K562 (cell line): Measurements from ENCODE around the gene IGDCC3. TPM values are rescaled to one million over a fixed set of nuclear protein-coding genes. Genes with fewer than 3 reads are reported as not detected.
A peak's percentile ranks its signal among the peaks of the same experiment; 100 is the strongest.

Source experiments
- ELF1 ChIP-seq: fragments of 200-800 bp; sonication (Bioruptor generic); IDR thresholded peaks from 2 replicates; pipeline ENCODE4 v1.6.1; 2016; ENCODE audit warnings: missing genetic modification characterization, missing compliant biosample characterization
- IFI16 ChIP-seq: fragments of 250-450 bp; sonication (Bioruptor Pico); IDR thresholded peaks from 2 replicates; pipeline ENCODE4 v2.1.2; 2022; ENCODE audit warnings: mild to moderate bottlenecking, inconsistent platforms
- JUND ChIP-seq, 2 experiments: IDR thresholded peaks; 2 replicates in 1 of 2; 3 replicates in 1 of 2; pipeline ENCODE4 v1.6.1; 2011; ENCODE audit warnings: borderline replicate concordance in 2 of 2, low read depth in 2 of 2, low read length in 2 of 2, improper control_type of control experiment in 1 of 2, missing biosample characterization in 1 of 2, missing genetic modification characterization in 1 of 2, missing genetic modification reagents in 1 of 2
- KHSRP ChIP-seq: fragments of 450-650 bp; IDR thresholded peaks from 2 replicates; pipeline ENCODE4 v1.6.1; 2017
- MAFG ChIP-seq: fragments of 450-650 bp; conservative IDR thresholded peaks from 2 replicates; pipeline ENCODE4 v1.6.1; 2016; ENCODE audit warnings: missing genetic modification characterization, missing compliant biosample characterization
- NELFE ChIP-seq: IDR thresholded peaks from 2 replicates; pipeline ENCODE4 v1.6.1; 2011; ENCODE audit warnings: mild to moderate bottlenecking; ENCODE audit not compliant: insufficient read depth, insufficient read length
- PCBP1 ChIP-seq: fragments of 200-400 bp; formaldehyde crosslinking; IDR thresholded peaks from 2 replicates; pipeline ENCODE4 v1.6.1; 2018; ENCODE audit warnings: mild to moderate bottlenecking, low read depth, low read length; ENCODE audit not compliant: poor library complexity, severe bottlenecking
- PHF21A ChIP-seq: fragments of 450-650 bp; IDR thresholded peaks from 2 replicates; pipeline ENCODE4 v1.6.1; 2017; ENCODE audit warnings: low read depth, borderline replicate concordance
- RFX7 ChIP-seq: fragments of 250-450 bp; sonication (Bioruptor Pico); IDR thresholded peaks from 2 replicates; pipeline ENCODE4 v1.5.1; 2021; ENCODE audit warnings: mild to moderate bottlenecking
- SREBF1 ChIP-seq: fragments of 150-350 bp; IDR thresholded peaks from 2 replicates; pipeline ENCODE4 v1.6.1; 2014; ENCODE audit warnings: antibody characterized with exemption, low read depth, low read length, borderline replicate concordance
- SRSF3 ChIP-seq: fragments of 200-400 bp; formaldehyde crosslinking; IDR thresholded peaks from 2 replicates; pipeline ENCODE4 v1.6.1; 2016; ENCODE audit warnings: mild to moderate bottlenecking, low read length, moderate library complexity; ENCODE audit not compliant: insufficient read depth
- TSC22D4 ChIP-seq: fragments of 450-650 bp; IDR thresholded peaks from 2 replicates; pipeline ENCODE4 v1.6.1; 2016; ENCODE audit warnings: missing genetic modification characterization, missing biosample characterization, control low read depth
- ZBTB17 ChIP-seq: fragments of 450-650 bp; formaldehyde crosslinking; IDR thresholded peaks from 2 replicates; pipeline ENCODE4 v1.4.0; 2020; ENCODE audit warnings: mild to moderate bottlenecking
- ZNF174 ChIP-seq: fragments of 250-450 bp; sonication (Bioruptor Pico); IDR thresholded peaks from 2 replicates; pipeline ENCODE4 v1.4.0; 2020; ENCODE audit warnings: mild to moderate bottlenecking
- ZNF384 ChIP-seq: IDR thresholded peaks from 2 replicates; pipeline ENCODE4 v1.6.1; 2012; ENCODE audit warnings: low read depth, low read length, improper control_type of control experiment
- ZNF695 ChIP-seq: fragments of 450-650 bp; formaldehyde crosslinking; IDR thresholded peaks from 2 replicates; pipeline ENCODE4 v1.4.0; 2020; ENCODE audit warnings: mild to moderate bottlenecking, moderate library complexity
- ZNF699 ChIP-seq: fragments of 250-450 bp; sonication (Bioruptor Pico); IDR thresholded peaks from 2 replicates; pipeline ENCODE4 v1.8.0; 2021; ENCODE audit warnings: mild to moderate bottlenecking, moderate library complexity; ENCODE audit not compliant: insufficient replicate concordance
- ZNF707 ChIP-seq: fragments of 250-450 bp; sonication (Bioruptor Pico); conservative IDR thresholded peaks from 2 replicates; pipeline ENCODE4 v1.8.0; 2022; ENCODE audit warnings: inconsistent platforms, mild to moderate bottlenecking, moderate library complexity
- polyA plus RNA-seq, 8 experiments: library from polyadenylated mRNA; depleted of rRNA in 4 of 8; stranded (reverse) in 5 of 8; unstranded in 3 of 8; fragments of >200 nt; fragmentation: Nextera tagmentation in 2 of 8; fragmentation: Illumina TruSeq in 1 of 8; extraction: Ambion mirVana in 2 of 8; extraction: Trizol in 1 of 8; gene quantifications; 2 replicates each; pipeline versions ENCODE4 v1.2.1 to v1.2.3, GENCODE V29; 2011 to 2014; ENCODE audit warnings: inconsistent platforms in 1 of 8, missing spikeins in 1 of 8
- total RNA-seq, 7 experiments: library from RNA; depleted of rRNA in 6 of 7; stranded (reverse); fragments of >200 nt in 6 of 7; fragmentation: Illumina TruSeq in 2 of 7; extraction: Trizol in 2 of 7; gene quantifications; 2 replicates each; pipeline versions ENCODE4 v1.2.1 to v1.2.3, GENCODE V29; 2011 to 2021; ENCODE audit warnings: low replicate concordance in 1 of 7
- TF ChIP-seq, protein P1 (sequence below): sonication (generic); formaldehyde crosslinking; IDR thresholded peaks from 2 replicates; pipeline ENCODE4 v1.4.0; 2020; ENCODE audit warnings: mild to moderate bottlenecking, missing genetic modification reagents
- TF ChIP-seq, protein P2 (sequence below): fragments of 450-650 bp; IDR thresholded peaks from 2 replicates; pipeline ENCODE4 v1.7.1; 2018; ENCODE audit warnings: mild to moderate bottlenecking, low read depth; ENCODE audit not compliant: partially characterized antibody
- TF ChIP-seq, protein P3 (sequence below): fragments of 250-450 bp; sonication (Bioruptor Pico); IDR thresholded peaks from 2 replicates; pipeline ENCODE4 v1.8.0; 2022; ENCODE audit warnings: moderate library complexity, mild to moderate bottlenecking, inconsistent platforms

IGDCC3 gene
- total and polyA plus RNA-seq, 9 of the 15 experiments (the other 6 are each of a cell fraction or from before 2014, with no cell fraction given): not detected

DNA sequence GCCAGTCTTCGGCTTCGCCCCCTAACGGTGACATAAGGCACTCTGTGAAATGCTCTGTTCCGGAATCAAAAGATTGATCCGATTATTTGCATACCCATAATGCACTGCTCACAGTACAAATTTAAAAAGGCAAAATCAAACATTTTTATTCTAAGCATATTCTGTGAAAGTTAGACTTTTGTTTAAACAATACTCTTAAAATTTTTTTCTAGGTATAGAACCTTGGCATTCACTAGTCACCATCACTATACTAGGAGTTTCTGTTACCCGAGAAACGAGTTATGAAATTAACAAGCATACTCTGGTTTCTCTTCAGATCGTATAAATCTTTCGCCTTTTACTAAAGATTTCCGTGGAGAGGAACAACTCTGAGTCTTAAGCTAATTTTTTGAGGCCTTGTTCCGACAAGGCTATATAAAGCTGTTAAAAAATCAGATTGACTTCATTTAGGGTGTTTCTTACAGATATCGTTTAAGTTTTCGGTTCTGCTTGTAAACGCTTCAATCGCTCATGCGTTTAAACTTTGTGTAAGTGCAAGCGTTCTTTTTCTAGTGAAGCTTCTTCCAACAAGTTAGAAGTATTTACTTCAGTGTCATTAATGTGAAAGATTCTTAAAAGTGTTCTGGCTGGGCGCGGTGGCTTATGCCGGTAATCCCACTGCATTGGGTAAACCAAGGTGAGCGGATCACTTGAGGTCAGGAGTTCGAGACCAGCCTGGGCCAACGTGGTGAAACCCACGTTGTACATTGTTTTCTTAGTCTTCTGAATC is 73.2 kb downstream of the IGDCC3 start, which contains the start of gene RNU5B-1 (continued):
- TF ChIP-seq, protein P1, sequence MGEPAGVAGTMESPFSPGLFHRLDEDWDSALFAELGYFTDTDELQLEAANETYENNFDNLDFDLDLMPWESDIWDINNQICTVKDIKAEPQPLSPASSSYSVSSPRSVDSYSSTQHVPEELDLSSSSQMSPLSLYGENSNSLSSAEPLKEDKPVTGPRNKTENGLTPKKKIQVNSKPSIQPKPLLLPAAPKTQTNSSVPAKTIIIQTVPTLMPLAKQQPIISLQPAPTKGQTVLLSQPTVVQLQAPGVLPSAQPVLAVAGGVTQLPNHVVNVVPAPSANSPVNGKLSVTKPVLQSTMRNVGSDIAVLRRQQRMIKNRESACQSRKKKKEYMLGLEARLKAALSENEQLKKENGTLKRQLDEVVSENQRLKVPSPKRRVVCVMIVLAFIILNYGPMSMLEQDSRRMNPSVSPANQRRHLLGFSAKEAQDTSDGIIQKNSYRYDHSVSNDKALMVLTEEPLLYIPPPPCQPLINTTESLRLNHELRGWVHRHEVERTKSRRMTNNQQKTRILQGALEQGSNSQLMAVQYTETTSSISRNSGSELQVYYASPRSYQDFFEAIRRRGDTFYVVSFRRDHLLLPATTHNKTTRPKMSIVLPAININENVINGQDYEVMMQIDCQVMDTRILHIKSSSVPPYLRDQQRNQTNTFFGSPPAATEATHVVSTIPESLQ (CRISPR knock-in tag): no peak
- TF ChIP-seq ELF1 (tag) (peak; percentile 87), SREBF1 (no peak), ZNF174 (CRISPR knock-in tag) (peak; percentile 96), ZNF695 (CRISPR knock-in tag) (peak; percentile 92), KHSRP (peak; percentile 92), TSC22D4 (tag) (no peak), MAFG (tag) (no peak), JUND (IDR thresholded peaks at IDR 0.05; ENCODE audit: borderline replicate concordance, low read depth, low read length) (peak; percentile 29; the same call in 1 of the 2 replicates), JUND (tag; IDR thresholded peaks at IDR 0.05; ENCODE audit: borderline replicate concordance, low read depth, low read length) (no peak; the same call in 2 of the 3 replicates), ZNF699 (CRISPR knock-in tag) (no peak), ZNF384 (peak; percentile 25; the same call in 1 of the 2 replicates), NELFE (no peak), PCBP1 (no peak), IFI16 (no peak), RFX7 (CRISPR knock-in tag) (peak; percentile 96), ZNF707 (CRISPR knock-in tag) (no peak), SRSF3 (no peak), PHF21A (peak; percentile 95), ZBTB17 (CRISPR knock-in tag) (peak; percentile 96)
- TF ChIP-seq, protein P2, sequence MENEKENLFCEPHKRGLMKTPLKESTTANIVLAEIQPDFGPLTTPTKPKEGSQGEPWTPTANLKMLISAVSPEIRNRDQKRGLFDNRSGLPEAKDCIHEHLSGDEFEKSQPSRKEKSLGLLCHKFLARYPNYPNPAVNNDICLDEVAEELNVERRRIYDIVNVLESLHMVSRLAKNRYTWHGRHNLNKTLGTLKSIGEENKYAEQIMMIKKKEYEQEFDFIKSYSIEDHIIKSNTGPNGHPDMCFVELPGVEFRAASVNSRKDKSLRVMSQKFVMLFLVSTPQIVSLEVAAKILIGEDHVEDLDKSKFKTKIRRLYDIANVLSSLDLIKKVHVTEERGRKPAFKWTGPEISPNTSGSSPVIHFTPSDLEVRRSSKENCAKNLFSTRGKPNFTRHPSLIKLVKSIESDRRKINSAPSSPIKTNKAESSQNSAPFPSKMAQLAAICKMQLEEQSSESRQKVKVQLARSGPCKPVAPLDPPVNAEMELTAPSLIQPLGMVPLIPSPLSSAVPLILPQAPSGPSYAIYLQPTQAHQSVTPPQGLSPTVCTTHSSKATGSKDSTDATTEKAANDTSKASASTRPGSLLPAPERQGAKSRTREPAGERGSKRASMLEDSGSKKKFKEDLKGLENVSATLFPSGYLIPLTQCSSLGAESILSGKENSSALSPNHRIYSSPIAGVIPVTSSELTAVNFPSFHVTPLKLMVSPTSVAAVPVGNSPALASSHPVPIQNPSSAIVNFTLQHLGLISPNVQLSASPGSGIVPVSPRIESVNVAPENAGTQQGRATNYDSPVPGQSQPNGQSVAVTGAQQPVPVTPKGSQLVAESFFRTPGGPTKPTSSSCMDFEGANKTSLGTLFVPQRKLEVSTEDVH: peak; percentile 64
- TF ChIP-seq, protein P3, sequence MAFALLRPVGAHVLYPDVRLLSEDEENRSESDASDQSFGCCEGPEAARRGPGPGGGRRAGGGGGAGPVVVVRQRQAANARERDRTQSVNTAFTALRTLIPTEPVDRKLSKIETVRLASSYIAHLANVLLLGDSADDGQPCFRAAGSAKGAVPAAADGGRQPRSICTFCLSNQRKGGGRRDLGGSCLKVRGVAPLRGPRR: 0 out of 2 replicates have a peak, but pooled peaks have one; percentile 14
